CD8-positive, alpha-beta memory T cell (primary cell): ENCODE data around the gene PIEZO2. TPM values are rescaled to one million over a fixed set of nuclear protein-coding genes. Genes with fewer than 3 reads are reported as not detected.
"Not testable (repeated sequence)": the region's sequence is repeated elsewhere in the genome, so short reads cannot be mapped to it uniquely, and the experiment has no call there.

Source experiments
- CTCF ChIA-PET: fragments of 350-600 bp; sonication (Branson Sonifier 250); formaldehyde crosslinking; loops from one replicate; lab custom pipeline; 2021; ENCODE audit warnings: antibody characterized with exemption; lab: Charles Lee
- POLR2A ChIA-PET: fragments of 350-600 bp; sonication (Branson Sonifier 250); formaldehyde crosslinking; loops from one replicate; lab custom pipeline; 2021; ENCODE audit warnings: antibody characterized with exemption; lab: Charles Lee
- DNase-seq, 5 donors: peaks; one replicate each; pipeline versions ENCODE4 v3.0.0 to v3.0.0-alpha.2; 2020 to 2022; ENCODE audit warnings: mixed read lengths in 1 of 5
- H3K27ac ChIP-seq: one replicate; pipeline ENCODE4 v1.7.0; 2013; ENCODE audit warnings: low read depth, mild to moderate bottlenecking, low read length, moderate library complexity
- H3K27me3 ChIP-seq: 2 replicates; pipeline ENCODE4 v1.7.0; 2013; ENCODE audit warnings: low read length, mild to moderate bottlenecking; ENCODE audit not compliant: insufficient read depth, poor library complexity, severe bottlenecking
- H3K36me3 ChIP-seq: 2 replicates; pipeline ENCODE4 v1.7.0; 2013; ENCODE audit warnings: mild to moderate bottlenecking, low read length, moderate library complexity; ENCODE audit not compliant: insufficient read depth
- H3K4me1 ChIP-seq: 2 replicates; pipeline ENCODE4 v1.7.0; 2013; ENCODE audit warnings: mild to moderate bottlenecking, low read length, moderate library complexity; ENCODE audit not compliant: insufficient read depth
- H3K4me3 ChIP-seq: 2 replicates; pipeline ENCODE4 v1.7.0; 2013; ENCODE audit warnings: mild to moderate bottlenecking, low read length
- H3K9me3 ChIP-seq: 2 replicates; pipeline ENCODE4 v1.7.0; 2013; ENCODE audit warnings: mild to moderate bottlenecking, low read length
- H3K27ac Mint-ChIP-seq, 8 donors: one replicate each; pipeline ENCODE4 v1.8.0; 2020 to 2021; ENCODE audit warnings: mixed read lengths in 8 of 8, mild to moderate bottlenecking in 6 of 8, inconsistent platforms in 3 of 8, moderate library complexity in 3 of 8
- H3K27me3 Mint-ChIP-seq, 2 donors: one replicate each; pipeline ENCODE4 v1.8.0; 2020 to 2021; ENCODE audit warnings: mixed read lengths in 2 of 2, mild to moderate bottlenecking in 1 of 2, moderate library complexity in 1 of 2
- H3K36me3 Mint-ChIP-seq, 3 donors: one replicate each; pipeline ENCODE4 v1.8.0; 2020 to 2021; ENCODE audit warnings: mixed read lengths in 3 of 3, inconsistent platforms in 1 of 3, mild to moderate bottlenecking in 1 of 3
- H3K4me1 Mint-ChIP-seq, 3 donors: one replicate each; pipeline ENCODE4 v1.8.0; 2020 to 2021; ENCODE audit warnings: mixed read lengths in 3 of 3, inconsistent platforms in 1 of 3, mild to moderate bottlenecking in 1 of 3
- H3K4me3 Mint-ChIP-seq, 7 donors: one replicate each; pipeline ENCODE4 v1.8.0; 2020 to 2021; ENCODE audit warnings: mixed read lengths in 7 of 7, mild to moderate bottlenecking in 6 of 7, moderate library complexity in 4 of 7, inconsistent platforms in 2 of 7
- H3K9me3 Mint-ChIP-seq, 5 donors: one replicate each; pipeline ENCODE4 v1.8.0; 2020 to 2022; ENCODE audit warnings: mixed read lengths in 5 of 5, mild to moderate bottlenecking in 3 of 5, moderate library complexity in 2 of 5, inconsistent platforms in 1 of 5
- polyA plus RNA-seq: library from polyadenylated mRNA; unstranded; fragments of 300-500 nt; fragmentation: Illumina TruSeq; gene quantifications from one replicate; pipeline ENCODE4 v1.2.3, GENCODE V29; 2021
- total RNA-seq, 2 experiments: library from RNA; stranded (reverse); gene quantifications; one replicate each; pipeline ENCODE4 v1.2.3, GENCODE V29; 2021

Gene PIEZO2
- not detected for total RNA-seq
- polyA plus RNA-seq, result not detected

- H3K4me3 ChIP-seq, result no peak within 1 kb of the TSS
- ChIA-PET CTCF (no interaction called here), POLR2A (no interaction called here)
- H3K27ac ChIP-seq, result no peak within 1 kb of the TSS
- peaks cover 0 to 9% (median 4%) of the 10 kb centered on the region in 5 donors for H3K9me3 Mint-ChIP-seq
- peaks cover 0 to 4% (median 0%) of the 10 kb centered on the region in 3 donors for H3K4me1 Mint-ChIP-seq
- H3K4me3 Mint-ChIP-seq, result no peak within 1 kb of the TSS
- peaks cover 11 to 30% of the 10 kb centered on the region in 2 donors for H3K27me3 Mint-ChIP-seq
- DNase-seq, result no peak
- no peaks in the 10 kb centered on the region for H3K9me3 ChIP-seq
- no peaks in the 10 kb centered on the region for H3K27me3 ChIP-seq
- no peaks in the 10 kb centered on the region for H3K4me1 ChIP-seq
- no peak within 1 kb of the TSS for H3K27ac Mint-ChIP-seq
- no peaks in the 10 kb centered on the region for H3K36me3 ChIP-seq
- H3K36me3 Mint-ChIP-seq, result no peaks in the 10 kb centered on the region
These were observed at the start of gene PIEZO2 for GRCh38 chr18:11149441-11150270. TSS of gene PIEZO2 (minus strand) at chr18:11149569. CDS start at chr18:11148588, 981 bp downstream.

- Mint-ChIP-seq H3K36me3 (no peaks in the 10 kb centered on the region), H3K4me3 (no peak overlapping the region), H3K27ac (no peak overlapping the region), H3K4me1 (no peaks in the 10 kb centered on the region), H3K9me3 (peaks cover 0 to 4% (median 2%) of the 10 kb centered on the region in 5 donors), H3K27me3 (no peaks in the 10 kb centered on the region)
- Histone ChIP-seq H3K27me3 (no peaks in the 10 kb centered on the region), H3K27ac (no peak overlapping the region), H3K4me3 (no peak overlapping the region), H3K4me1 (no peaks in the 10 kb centered on the region), H3K36me3 (no peaks in the 10 kb centered on the region), H3K9me3 (no peaks in the 10 kb centered on the region)
- no peak for DNase-seq
- CTCF ChIA-PET, result no interaction called here
- POLR2A ChIA-PET, result no interaction called here
These were observed 34.3 kb upstream of the PIEZO2 start for GRCh38 chr18:11183637-11184036.

- H3K27ac Mint-ChIP-seq, result not testable (repeated sequence)
These were observed 32.3 kb upstream of the PIEZO2 start for GRCh38 chr18:11181629-11182028.

GRCh38 chr18:11179959-11180519, 30.7 kb upstream of the PIEZO2 start:
- Mint-ChIP-seq H3K27ac (no peak overlapping the region), H3K4me1 (no peaks in the 10 kb centered on the region), H3K36me3 (no peaks in the 10 kb centered on the region), H3K27me3 (peaks cover 0 to 2% of the 10 kb centered on the region in 2 donors), H3K4me3 (no peak overlapping the region), H3K9me3 (peaks cover 0 to 7% (median 2%) of the 10 kb centered on the region in 5 donors)
- DNase-seq, result no peak
- CTCF ChIA-PET, result no interaction called here
- Histone ChIP-seq H3K27me3 (no peaks in the 10 kb centered on the region), H3K36me3 (no peaks in the 10 kb centered on the region), H3K9me3 (no peaks in the 10 kb centered on the region), H3K4me3 (no peak overlapping the region), H3K27ac (no peak overlapping the region), H3K4me1 (no peaks in the 10 kb centered on the region)
- POLR2A ChIA-PET, result no interaction called here

More at GRCh38 chr18:11181629-11182028, 32.3 kb upstream of the PIEZO2 start:
- H3K9me3 ChIP-seq, H3K4me3 Mint-ChIP-seq, H3K36me3 ChIP-seq, H3K4me1 ChIP-seq, H3K9me3 Mint-ChIP-seq, H3K27ac ChIP-seq, H3K27me3 Mint-ChIP-seq, CTCF ChIA-PET, H3K4me3 ChIP-seq, H3K36me3 Mint-ChIP-seq, DNase-seq, H3K27me3 ChIP-seq, POLR2A ChIA-PET, H3K4me1 Mint-ChIP-seq: not testable (repeated sequence)

GRCh38 chr18:11178951-11179549, 29.7 kb upstream of the PIEZO2 start:
- Mint-ChIP-seq H3K36me3 (no peaks in the 10 kb centered on the region), H3K27me3 (peaks cover 0 to 2% of the 10 kb centered on the region in 2 donors), H3K4me1 (no peaks in the 10 kb centered on the region), H3K27ac (no peak overlapping the region), H3K4me3 (no peak overlapping the region), H3K9me3 (peaks cover 0 to 7% (median 2%) of the 10 kb centered on the region in 5 donors)
- ChIA-PET POLR2A (no interaction called here), CTCF (no interaction called here)
- no peak for DNase-seq
- no peaks in the 10 kb centered on the region for H3K27me3 ChIP-seq
- no peak overlapping the region for H3K27ac ChIP-seq
- H3K36me3 ChIP-seq, result no peaks in the 10 kb centered on the region
- H3K4me3 ChIP-seq, result no peak overlapping the region
- H3K4me1 ChIP-seq, result no peaks in the 10 kb centered on the region
- no peaks in the 10 kb centered on the region for H3K9me3 ChIP-seq

GRCh38 chr18:11177382-11177781, 28.0 kb upstream of the PIEZO2 start:
- ChIA-PET POLR2A (no interaction called here), CTCF (no interaction called here)
- no peak overlapping the region for H3K27ac Mint-ChIP-seq
- H3K4me3 ChIP-seq, result no peak overlapping the region
- H3K27me3 ChIP-seq, result no peaks in the 10 kb centered on the region
- no peaks in the 10 kb centered on the region for H3K4me1 Mint-ChIP-seq
- H3K4me1 ChIP-seq, result no peaks in the 10 kb centered on the region
- peaks cover 0 to 7% (median 2%) of the 10 kb centered on the region in 5 donors for H3K9me3 Mint-ChIP-seq
- H3K9me3 ChIP-seq, result no peaks in the 10 kb centered on the region
- peaks cover 0 to 2% of the 10 kb centered on the region in 2 donors for H3K27me3 Mint-ChIP-seq
- no peaks in the 10 kb centered on the region for H3K36me3 Mint-ChIP-seq
- H3K4me3 Mint-ChIP-seq, result no peak overlapping the region
- H3K36me3 ChIP-seq, result no peaks in the 10 kb centered on the region
- no peak overlapping the region for H3K27ac ChIP-seq
- DNase-seq, result no peak

GRCh38 chr18:11176481-11176881, 27.1 kb upstream of the PIEZO2 start:
- CTCF ChIA-PET, result no interaction called here

More at GRCh38 chr18:11176481-11176881, 27.1 kb upstream of the PIEZO2 start:
- Histone ChIP-seq H3K36me3 (no peaks in the 10 kb centered on the region), H3K9me3 (no peaks in the 10 kb centered on the region), H3K27me3 (no peaks in the 10 kb centered on the region), H3K27ac (no peak overlapping the region), H3K4me3 (no peak overlapping the region), H3K4me1 (no peaks in the 10 kb centered on the region)
- H3K27ac Mint-ChIP-seq, result peak overlapping the region in 1 of 8 donors; percentile 46
- H3K27me3 Mint-ChIP-seq, result peaks cover 0 to 2% of the 10 kb centered on the region in 2 donors
- no peak for DNase-seq
- H3K4me3 Mint-ChIP-seq, result no peak overlapping the region
- peaks cover 0 to 7% (median 0%) of the 10 kb centered on the region in 5 donors for H3K9me3 Mint-ChIP-seq
- no peaks in the 10 kb centered on the region for H3K36me3 Mint-ChIP-seq
- no peaks in the 10 kb centered on the region for H3K4me1 Mint-ChIP-seq
- POLR2A ChIA-PET, result no interaction called here
